Endometrium (tissue), 2 donors: ENCODE measurements around the gene NPLOC4.

Experiments used
- FAIRE-seq: peaks from 2 replicates; lab custom pipeline; 2012; peaks lifted over from hg19 to GRCh38; lab: Jason Lieb, UNC
- donor health status: control.
- donor health status: control.

The NPLOC4 gene

DNA sequence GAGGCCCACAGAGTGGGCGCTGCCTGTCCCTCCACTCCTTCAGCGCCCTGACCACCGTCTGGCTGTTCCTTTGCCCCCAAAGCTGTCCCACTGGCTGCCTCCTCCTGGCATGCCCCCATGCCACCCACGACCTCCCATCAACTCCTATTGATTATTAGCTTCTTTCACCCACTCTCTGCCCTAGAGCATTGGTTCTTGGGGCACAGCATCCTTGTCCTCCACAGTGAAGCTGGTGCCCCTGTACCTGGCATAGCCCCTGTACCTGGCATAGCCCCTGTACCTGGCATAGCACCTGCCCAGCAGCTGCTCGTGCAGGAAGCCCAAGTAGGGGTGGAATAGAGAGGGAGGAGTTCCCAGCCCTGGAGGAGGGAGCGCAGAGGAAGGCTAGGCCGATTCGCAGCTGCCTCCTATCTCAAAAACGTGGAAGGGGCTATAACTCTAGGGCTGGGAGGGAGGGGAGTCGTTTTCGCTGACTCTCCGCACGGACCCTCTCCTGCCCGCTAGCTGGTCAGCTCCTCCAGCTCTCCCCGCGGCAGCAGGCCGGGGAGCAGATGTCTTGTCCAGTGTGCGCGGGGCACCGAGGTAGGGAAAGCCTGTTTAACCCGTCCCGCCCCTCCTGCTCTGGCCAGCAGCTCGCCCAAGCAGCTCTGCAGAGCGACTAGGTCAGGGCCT is 118.7 kb downstream of the NPLOC4 start:
- no peak for FAIRE-seq

DNA sequence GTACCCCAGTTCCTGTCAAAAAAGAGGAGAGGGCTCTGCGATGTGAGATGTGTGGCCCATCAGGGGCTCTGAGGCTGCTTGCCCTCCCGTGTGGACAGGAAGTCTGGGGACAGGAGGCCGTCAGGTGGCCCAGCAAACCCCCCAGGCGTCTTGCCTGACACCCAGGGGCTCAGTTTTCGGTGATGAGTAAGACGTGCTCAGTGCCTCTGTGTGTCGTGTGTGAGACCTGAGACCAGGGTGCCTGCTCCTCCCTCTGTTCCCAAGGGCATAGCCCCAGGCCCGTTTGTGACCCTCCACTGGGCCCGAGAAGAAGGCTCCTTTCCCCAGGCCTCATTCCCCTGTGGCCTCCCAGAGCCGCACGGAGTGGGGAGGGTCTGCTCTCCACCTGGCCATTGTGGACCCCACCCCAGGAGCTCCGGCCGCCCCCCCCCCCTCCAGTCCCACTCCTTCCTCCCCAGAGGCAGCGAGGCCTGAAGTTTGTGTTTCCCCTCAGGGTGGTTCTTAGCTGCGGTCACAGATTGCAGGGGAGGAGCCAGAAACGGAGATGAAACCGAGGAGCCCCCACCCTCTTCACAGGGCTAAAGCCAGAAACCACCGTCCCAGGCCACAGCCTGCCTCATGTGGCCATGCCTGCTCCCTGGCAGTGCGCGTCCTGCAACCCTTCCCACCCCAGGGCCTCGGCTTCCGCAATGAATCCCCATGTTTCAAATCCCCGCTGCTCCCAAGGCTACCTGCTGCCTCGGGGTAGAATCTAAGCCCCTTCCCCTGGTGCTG is 119.4 kb downstream of the NPLOC4 start:
- FAIRE-seq: no peak

DNA sequence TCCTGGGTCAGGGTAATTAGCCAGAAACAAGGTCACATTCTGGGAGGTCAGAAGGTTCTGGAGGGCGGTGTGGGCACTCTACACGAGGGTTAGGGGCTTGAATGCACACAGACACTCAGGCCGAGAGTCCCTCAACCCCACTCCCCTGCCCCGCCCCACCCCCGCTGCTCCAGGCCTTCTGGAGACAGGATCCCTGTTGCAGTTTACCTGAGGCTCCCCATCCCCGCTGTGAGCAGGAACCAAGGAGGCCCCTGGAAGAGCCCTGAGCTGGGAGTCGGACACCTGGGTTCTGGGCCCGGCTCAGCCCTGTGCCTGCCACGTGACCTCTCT is 119.9 kb downstream of the NPLOC4 start:
- FAIRE-seq: no peak

DNA sequence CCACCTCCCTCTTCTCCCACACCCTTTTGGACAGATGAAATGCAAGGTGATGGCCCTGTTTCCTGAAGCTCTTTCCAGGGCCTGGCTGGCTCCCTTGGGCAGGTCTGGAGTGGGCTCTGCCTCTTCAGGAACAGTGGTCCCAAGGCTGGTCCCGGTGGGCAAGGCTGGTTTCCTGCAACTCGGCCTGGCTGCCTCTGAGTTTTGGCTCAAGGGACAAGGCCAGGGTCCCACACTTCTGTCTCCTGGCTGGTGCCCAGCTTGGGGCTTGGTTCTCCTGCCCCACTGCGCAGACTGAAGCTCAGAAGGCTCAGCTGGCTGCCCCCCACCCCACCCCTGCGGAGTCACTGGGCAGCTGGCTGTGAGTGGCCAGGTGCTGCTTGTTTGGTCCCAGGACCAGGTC is 120.5 kb downstream of the NPLOC4 start:
- FAIRE-seq: no peak

DNA sequence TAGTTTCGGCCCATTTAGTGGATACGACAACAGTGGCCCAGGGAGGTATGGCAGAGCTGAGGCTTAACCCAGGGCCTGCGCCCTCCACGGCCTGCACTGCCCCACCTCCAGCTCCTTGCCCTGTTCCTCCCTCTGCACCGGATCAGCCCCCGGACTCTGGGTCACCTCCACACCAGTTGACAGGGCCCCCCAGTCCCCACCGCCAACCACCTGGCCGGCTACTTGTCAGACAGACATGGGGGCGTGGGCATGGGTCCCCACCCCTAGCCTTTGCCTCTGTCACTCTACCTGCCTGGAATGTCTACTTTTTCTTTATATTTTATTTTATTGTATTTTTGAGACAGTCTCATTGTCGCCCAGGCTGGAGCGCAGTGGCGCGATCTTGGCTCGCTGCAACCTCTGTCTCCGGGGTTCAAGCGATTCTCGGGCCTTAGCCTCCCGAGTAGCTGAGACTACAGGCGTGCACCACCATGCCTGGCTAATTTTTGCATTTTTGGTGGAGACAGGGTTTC is 121.3 kb downstream of the NPLOC4 start:
- no peak for FAIRE-seq

DNA sequence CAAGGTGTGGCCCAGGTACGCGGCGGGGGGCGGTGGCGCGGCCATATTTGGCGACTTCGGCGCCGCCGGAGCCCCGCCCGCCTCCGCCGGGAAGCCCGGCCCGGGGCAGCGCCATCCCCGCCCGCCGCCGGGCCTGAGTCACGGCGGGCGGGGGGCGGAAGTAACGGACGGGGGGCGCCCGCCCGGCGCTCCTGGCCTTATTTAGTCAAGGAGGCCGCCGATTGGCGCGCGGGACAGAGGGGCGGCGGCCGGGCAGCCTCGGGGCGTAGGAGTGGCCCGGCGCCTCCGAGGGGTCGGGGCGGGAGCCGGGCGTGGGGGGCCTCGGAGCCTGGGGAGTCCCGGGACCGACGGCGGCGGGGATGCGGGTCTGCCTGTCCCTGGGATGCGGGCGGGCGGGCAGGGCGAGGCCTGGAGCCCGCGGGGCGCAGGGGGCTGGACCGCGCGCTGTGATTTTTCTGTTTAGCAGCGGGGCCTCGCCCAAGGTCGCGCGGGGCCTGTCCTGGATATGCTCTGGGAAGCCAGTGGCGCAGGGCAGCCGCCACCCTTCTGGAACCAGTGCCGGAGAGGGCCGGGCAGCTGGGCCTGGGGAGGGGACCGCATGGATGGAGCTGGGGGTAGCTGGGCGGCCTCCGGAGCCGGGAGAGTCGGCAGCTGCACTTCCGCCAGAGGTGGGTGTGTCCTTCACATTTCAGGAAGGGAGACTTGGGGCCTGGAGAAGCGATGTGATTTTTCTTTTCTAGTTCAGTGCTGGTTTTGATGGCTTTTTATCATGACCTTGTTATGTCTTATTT is 122.0 kb downstream of the NPLOC4 start:
- no peak for FAIRE-seq

DNA sequence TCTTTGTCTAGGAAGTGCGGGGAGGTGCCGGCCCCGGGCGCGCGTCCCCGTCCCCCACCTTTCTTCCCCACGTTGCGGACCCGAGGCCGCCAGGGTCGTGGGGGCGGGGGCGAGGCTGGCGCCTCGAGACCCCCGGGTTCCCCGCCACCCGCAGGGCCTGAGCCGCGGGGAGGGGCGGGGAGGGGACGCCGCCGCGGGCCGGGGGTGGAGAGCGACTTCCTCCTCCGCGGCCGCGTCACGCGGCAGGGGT is 122.5 kb downstream of the NPLOC4 start:
- FAIRE-seq: no peak

DNA sequence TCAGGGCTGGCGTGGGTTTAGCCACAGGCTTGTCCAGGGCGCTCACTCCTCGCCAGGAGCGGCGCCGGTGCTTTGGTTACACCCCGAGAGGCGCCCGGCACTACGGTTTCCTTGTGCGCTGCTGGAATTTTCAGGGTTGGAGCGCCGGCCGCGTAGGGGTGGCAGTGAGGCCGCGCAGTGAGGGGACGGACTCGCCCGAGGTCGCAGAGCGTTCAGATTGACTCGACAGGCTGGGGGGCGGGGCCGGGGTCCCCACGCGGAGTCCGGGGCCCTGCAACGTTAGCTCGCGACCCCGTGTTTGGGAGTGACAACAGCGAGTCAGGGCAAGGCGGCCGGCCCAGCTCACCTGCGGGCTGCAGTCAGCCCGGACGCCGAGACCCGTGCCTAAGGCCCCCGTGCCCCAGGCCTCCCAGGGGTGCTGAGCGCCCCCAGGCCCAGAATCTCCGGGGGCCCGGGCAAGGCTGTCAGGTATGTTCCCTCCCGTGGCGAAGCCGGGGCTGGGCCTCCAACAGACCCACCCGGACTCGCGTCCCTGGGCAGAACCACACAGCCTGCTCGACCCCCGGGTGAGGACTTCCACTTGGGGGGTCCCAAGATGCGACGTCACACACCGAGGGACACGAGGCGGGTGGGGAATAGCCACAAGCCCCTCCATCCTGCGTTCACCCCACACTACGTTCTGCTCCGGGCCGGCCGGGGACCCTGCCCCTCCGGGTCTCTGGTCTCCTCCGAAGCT is 123.0 kb downstream of the NPLOC4 start:
- FAIRE-seq: no peak

DNA sequence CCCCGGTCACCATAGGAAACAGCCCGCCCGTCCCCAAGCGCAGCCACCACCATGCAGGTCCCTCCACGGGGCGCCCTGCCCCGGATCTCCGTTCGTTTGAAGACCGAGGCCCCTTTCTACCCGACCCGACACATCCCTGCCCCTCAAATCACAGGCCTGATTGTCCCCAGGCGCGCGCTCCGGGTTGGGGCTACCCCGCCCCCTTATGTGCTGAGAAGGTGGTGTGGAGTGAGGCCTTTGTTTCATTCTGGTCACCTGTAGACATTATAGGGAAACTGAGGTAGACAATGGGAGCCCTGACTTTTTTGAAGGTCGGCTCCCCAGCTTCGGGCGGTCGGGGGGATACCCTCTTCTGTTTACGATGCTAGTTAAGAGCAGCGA is 123.5 kb downstream of the NPLOC4 start:
- FAIRE-seq: no peak

DNA sequence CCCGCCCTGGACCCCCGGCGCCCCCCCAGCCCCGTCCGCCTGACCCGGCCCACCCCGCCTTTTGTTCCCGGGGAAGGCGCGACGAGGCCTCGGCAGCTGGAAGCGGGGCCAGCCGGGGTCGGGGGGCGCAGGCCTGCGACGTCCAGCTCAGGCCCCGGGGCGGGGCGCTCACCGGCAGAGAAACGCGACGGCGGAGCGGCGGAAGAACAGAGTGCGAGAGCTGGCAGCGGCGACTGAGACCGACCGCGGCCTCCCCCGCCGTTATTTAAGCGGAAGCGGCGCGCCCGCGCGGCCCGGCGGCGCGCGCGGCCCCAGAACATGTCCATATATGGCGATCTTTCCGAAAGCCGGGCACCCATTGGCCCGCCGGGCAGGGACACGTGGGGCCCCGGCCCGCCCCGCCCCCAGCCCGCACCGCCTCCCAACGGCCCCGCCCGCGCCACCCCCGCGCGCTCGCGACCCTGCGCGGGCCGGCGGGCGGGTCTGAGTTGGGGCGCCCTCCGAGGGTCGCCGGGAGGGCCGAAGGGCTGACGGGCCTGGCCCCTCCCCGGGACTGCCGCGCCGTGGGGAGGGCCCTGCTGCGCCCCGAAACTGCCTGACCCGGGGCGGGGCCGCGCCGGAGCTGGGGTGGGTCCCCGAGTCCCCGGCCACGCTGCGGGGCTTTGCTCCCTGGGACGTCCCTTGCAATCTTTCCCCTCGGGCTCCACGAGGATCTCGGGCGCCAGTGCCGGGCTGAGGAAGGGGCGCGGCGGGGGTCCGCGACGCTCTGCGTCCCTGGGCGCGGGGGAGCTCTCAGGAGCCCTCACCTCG is 124.1 kb downstream of the NPLOC4 start, which contains the start of gene ACTG1:
ACTG1 (minus strand) TSS at position 238 of the 810 bp plus-strand sequence. CDS start 445 bp downstream, outside the sequence.
- no peak for FAIRE-seq

DNA sequence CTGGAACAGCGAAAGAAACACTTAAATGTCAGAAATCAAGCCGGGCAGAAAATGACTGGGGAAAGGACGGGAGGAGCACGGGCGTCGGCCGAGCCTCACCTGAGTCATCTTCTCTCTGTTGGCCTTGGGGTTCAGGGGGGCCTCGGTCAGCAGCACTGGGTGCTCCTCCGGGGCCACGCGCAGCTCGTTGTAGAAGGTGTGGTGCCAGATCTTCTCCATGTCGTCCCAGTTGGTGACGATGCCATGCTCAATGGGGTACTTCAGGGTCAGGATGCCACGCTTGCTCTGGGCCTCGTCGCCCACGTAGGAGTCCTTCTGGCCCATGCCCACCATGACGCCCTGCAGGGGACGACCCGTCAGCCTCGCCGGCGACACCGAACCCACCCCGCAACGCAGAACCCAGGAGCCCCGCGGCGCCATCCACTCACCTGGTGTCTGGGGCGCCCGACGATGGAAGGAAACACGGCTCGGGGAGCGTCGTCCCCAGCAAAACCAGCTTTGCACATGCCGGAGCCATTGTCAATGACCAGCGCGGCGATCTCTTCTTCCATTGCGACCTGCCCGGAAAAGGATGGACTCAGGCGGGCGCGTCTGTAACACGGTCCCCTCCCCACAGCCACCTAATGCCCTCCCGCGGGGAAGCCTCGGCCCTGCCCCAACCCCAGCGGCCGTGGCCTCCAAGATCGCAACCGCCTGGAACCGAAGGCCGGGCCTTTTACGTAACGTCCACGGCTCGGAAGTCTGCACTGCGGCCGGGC is 124.9 kb downstream of the NPLOC4 start:
- FAIRE-seq: no peak

DNA sequence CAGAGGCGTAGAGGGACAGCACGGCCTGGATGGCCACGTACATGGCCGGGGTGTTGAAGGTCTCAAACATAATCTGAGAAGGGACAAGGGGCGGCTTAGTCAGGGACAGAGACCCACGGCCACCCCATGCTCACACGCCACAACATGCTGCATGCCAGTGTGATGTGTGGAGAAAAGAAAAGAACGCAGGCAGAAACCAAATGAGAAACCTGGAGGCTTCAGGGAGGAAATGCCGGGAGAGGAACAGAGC is 125.4 kb downstream of the NPLOC4 start:
- no peak for FAIRE-seq

DNA sequence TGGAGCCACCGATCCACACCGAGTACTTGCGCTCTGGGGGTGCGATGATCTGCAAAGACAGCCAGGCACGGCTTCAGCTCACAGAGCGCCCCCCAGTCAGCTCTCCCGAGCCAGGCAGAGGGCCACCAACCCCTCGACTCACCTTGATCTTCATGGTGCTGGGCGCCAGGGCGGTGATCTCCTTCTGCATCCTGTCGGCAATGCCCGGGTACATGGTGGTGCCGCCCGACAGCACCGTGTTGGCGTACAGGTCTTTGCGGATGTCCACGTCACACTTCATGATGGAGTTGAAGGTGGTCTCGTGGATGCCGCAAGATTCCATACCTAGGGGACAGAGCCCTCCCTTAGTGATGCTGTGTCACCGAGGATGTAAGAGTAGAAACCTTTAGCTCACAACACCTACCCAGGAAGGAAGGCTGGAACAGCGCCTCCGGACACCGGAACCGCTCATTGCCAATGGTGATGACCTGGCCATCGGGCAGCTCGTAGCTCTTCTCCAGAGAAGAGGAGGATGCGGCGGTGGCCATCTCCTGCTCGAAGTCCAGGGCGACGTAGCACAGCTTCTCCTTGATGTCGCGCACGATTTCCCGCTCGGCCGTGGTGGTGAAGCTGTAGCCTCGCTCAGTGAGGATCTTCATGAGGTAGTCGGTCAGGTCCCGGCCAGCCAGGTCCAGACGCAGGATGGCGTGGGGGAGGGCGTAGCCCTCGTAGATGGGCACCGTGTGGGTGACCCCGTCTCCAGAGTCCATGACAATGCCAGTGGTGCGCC is 125.9 kb downstream of the NPLOC4 start:
- no peak for FAIRE-seq

DNA sequence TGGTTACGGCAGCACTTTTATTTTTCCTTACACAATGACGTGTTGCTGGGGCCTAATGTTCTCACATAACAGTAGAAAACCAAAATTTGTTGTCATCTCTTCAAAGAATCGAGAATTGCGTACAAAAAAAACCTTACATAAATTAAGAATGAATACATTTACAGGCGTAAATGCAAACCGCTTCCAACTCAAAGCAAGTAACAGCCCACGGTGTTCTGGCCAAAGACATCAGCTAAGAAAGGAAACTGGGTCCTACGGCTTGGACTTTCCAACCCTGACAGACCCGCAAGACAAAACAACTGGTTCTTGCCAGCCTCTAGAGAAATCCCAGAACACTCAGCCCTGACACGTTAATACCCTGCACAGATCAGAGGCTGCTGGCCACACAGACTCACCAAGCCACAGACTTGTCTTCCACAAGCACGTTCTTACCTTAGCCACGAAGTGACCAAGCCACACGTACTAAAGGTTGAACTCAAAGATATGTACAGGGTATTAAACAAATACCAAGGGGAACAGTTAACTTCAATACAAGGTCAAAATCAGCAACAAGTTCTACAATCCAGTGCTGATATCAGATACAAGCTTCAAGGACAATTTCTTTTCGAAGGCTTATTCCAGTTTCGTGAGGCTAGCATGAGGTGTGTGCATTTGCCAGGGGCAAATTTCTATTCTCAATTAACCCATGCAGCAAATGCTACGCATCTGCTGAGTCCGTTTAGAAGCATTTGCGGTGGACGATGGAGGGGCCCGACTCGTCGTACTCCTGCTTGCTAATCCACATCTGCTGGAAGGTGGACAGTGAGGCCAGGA is 126.7 kb downstream of the NPLOC4 start:
- FAIRE-seq: no peak

DNA sequence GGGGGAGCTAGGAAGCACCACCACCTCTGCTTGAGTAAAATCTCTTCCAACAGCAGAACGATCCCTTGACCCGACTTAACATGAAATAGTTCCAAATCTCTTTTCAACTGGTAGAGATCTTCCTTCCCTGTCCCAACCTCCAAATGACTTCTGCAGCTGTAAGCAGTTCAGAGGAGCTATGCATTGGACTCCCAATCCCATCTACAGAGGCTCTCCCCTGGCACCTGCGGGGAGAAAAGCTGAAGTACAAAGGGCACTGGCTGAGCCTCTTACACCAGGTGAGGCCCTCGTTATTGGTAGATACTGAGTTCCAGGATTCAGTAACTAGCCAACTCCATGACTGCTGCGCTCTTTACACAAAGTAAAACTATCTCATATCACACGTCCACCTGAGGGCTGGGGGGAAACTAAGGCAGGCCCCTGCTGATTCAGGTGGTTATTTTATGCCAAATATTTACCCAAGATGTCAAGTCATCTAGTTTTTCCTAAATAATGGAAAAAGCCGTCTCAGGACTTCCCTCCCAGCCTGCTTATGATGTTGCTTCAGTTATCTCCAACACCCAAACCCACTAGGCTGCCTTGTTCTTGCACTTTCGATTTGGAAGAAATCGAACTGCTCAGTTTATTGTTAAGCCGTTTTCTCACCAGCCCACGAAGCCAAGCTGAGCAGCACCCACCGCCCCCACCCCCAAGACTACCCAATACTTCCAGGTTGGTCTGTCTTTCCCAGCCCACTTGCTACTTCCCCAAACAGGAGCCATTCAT is 127.5 kb downstream of the NPLOC4 start:
- no peak for FAIRE-seq

DNA sequence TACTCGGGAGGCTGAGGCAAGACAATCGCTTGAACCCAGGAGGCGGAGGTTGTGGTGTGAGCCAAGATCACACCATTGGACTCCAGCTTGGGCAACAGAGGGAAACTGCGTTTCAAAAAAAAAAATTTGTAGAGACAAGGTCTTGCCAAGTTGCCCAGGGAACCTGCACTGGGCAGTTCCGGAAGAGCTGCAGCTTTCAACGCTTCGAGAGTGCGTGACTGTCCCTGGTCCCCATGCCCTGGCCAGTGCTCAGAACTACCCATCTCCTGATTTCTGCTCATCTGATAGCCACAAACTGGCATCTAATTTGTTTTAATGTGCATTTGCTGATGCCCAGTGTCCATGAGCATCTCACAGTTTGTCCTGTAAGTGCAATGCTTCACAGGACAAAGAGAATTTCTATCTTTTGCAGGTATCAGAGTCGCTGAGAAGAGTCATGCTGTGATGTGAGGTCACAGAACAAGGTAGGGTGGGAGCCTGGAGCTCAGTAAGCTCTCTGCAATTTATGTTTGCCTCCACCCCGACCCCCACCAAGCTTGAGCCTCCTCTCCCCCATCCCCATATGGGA is 128.2 kb downstream of the NPLOC4 start:
- no peak for FAIRE-seq
